Testis (tissue), 2 donors: ENCODE results near the gene TLCD1.

Source experiments
- POLR2A ChIP-seq: fragments of 450-650 bp; IDR thresholded peaks from one replicate; pipeline ENCODE4 v1.6.1; 2017; ENCODE audit warnings: antibody characterized with exemption, mild to moderate bottlenecking, moderate library complexity
- TF ChIP-seq, protein P1 (sequence below), 3 experiments: fragments of 450-650 bp in 2 of 3; fragments of 200-600 bp in 1 of 3; sonication (generic) in 1 of 3; IDR thresholded peaks; one replicate each; pipeline ENCODE4 v1.5.1; 2016 to 2019; ENCODE audit warnings: antibody characterized with exemption in 3 of 3, mild to moderate bottlenecking in 2 of 3, moderate library complexity in 1 of 3

DNA sequence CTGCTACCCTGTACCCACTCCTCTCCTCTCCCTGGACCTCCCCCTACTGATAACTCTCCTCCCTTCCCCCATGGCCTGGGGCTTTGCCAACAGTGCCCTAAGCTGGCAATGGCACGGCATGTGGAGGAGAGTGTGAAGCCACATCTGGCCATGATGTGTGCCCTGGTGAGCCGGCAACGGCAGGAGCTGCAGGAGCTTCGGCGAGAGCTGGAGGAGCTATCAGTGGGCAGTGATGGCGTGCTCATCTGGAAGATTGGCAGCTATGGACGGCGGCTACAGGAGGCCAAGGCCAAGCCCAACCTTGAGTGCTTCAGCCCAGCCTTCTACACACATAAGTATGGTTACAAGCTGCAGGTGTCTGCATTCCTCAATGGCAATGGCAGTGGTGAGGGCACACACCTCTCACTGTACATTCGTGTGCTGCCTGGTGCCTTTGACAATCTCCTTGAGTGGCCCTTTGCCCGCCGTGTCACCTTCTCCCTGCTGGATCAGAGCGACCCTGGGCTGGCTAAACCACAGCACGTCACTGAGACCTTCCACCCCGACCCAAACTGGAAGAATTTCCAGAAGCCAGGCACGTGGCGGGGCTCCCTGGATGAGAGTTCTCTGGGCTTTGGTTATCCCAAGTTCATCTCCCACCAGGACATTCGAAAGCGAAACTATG, 23.0 kb upstream of the TLCD1 start:
- TF ChIP-seq POLR2A: no peak
- TF ChIP-seq, protein P1, sequence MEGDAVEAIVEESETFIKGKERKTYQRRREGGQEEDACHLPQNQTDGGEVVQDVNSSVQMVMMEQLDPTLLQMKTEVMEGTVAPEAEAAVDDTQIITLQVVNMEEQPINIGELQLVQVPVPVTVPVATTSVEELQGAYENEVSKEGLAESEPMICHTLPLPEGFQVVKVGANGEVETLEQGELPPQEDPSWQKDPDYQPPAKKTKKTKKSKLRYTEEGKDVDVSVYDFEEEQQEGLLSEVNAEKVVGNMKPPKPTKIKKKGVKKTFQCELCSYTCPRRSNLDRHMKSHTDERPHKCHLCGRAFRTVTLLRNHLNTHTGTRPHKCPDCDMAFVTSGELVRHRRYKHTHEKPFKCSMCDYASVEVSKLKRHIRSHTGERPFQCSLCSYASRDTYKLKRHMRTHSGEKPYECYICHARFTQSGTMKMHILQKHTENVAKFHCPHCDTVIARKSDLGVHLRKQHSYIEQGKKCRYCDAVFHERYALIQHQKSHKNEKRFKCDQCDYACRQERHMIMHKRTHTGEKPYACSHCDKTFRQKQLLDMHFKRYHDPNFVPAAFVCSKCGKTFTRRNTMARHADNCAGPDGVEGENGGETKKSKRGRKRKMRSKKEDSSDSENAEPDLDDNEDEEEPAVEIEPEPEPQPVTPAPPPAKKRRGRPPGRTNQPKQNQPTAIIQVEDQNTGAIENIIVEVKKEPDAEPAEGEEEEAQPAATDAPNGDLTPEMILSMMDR (IDR thresholded peaks at IDR 0.05): no peak
